Naive thymus-derived CD8-positive, alpha-beta T cell (primary cell): ENCODE results near the gene CARM1. TPM values are rescaled to one million over a fixed set of nuclear protein-coding genes. Genes with fewer than 3 reads are reported as not detected.
A peak's percentile ranks its signal among the peaks of the same experiment; 100 is the strongest.

ENCODE experiments used
- ATAC-seq, 2 donors: fragments of 150-1000 bp; cut with Tn5 transposase in 1 of 2; sonication (Bioruptor Pico), chemical (Tn5 transposase) in 1 of 2; 1 replicate in 1 of 2; 2 replicates in 1 of 2; pipeline ENCODE4 v1.10.0; 2021; ENCODE audit warnings: mild to moderate bottlenecking in 2 of 2, moderate library complexity in 2 of 2
- POLR2A ChIA-PET: fragments of 350-600 bp; sonication (Branson Sonifier 250); formaldehyde crosslinking; loops from one replicate; lab custom pipeline; 2021; ENCODE audit warnings: antibody characterized with exemption; lab: Charles Lee
- DNase-seq, 10 donors: peaks; one replicate each; pipeline versions ENCODE4 v3.0.0 to v3.0.0-alpha.2; 2020 to 2022
- H3K27ac Mint-ChIP-seq, 10 donors: one replicate each; pipeline ENCODE4 v1.8.0; 2020 to 2022; ENCODE audit warnings: mild to moderate bottlenecking in 10 of 10, mixed read lengths in 10 of 10, moderate library complexity in 4 of 10, inconsistent platforms in 1 of 10
- H3K27me3 Mint-ChIP-seq, 5 donors: one replicate each; pipeline ENCODE4 v1.8.0; 2021 to 2022; ENCODE audit warnings: mixed read lengths in 5 of 5
- H3K36me3 Mint-ChIP-seq, 3 donors: one replicate each; pipeline ENCODE4 v1.8.0; 2020 to 2022; ENCODE audit warnings: mixed read lengths in 3 of 3, mild to moderate bottlenecking in 2 of 3, inconsistent platforms in 1 of 3
- H3K4me1 Mint-ChIP-seq, 4 donors: one replicate each; pipeline ENCODE4 v1.8.0; 2021 to 2022; ENCODE audit warnings: mixed read lengths in 4 of 4
- H3K4me3 Mint-ChIP-seq, 10 donors: one replicate each; pipeline ENCODE4 v1.8.0; 2020 to 2022; ENCODE audit warnings: mild to moderate bottlenecking in 10 of 10, mixed read lengths in 10 of 10, moderate library complexity in 6 of 10, inconsistent platforms in 1 of 10
- H3K9me3 Mint-ChIP-seq, 9 donors: one replicate each; pipeline ENCODE4 v1.8.0; 2020 to 2022; ENCODE audit warnings: mixed read lengths in 9 of 9, mild to moderate bottlenecking in 3 of 9, inconsistent platforms in 1 of 9, moderate library complexity in 1 of 9
- polyA plus RNA-seq, 3 donors: library from polyadenylated mRNA; unstranded; fragments of 300-500 nt; fragmentation: Illumina TruSeq; gene quantifications; one replicate each; pipeline ENCODE4 v1.2.3, GENCODE V29; 2021
- total RNA-seq, 8 experiments: library from RNA in 2 of 8; stranded (reverse) in 2 of 8; gene quantifications; one replicate each; pipeline ENCODE4 v1.2.3 and lab custom pipeline; 2021 to 2026

The CARM1 gene
- total and polyA plus RNA-seq, 5 experiments from 2014 or later: 0.30 to 26.5 (median 0.59) TPM

- ATAC-seq: no peak
- H3K27me3 Mint-ChIP-seq: no peaks in the 10 kb centered on the region
- H3K36me3 Mint-ChIP-seq: peaks cover 0 to 37% (median 2%) of the 10 kb centered on the region in 3 donors
- no peaks in the 10 kb centered on the region for H3K9me3 Mint-ChIP-seq
- H3K27ac Mint-ChIP-seq: peak overlapping the region in 2 of 10 donors; percentile 34 to 65
- POLR2A ChIA-PET: no interaction called here
- DNase-seq: no peak
- no peak overlapping the region for H3K4me3 Mint-ChIP-seq
- H3K4me1 Mint-ChIP-seq: no peaks in the 10 kb centered on the region
Observed at GRCh38 chr19:10918359-10918758, 47.0 kb downstream of the CARM1 start.

- peaks cover 0 to 4% (median under 1%) of the 10 kb centered on the region in 4 donors for H3K4me1 Mint-ChIP-seq
- DNase-seq (no peak), ATAC-seq (no peak)
- POLR2A ChIA-PET: no interaction called here
- peak overlapping the region in 3 of 10 donors; percentile 33 to 66 (median 61) for H3K27ac Mint-ChIP-seq
- H3K4me3 Mint-ChIP-seq: no peak overlapping the region
- peaks cover 0 to 39% (median 2%) of the 10 kb centered on the region in 3 donors for H3K36me3 Mint-ChIP-seq
- H3K27me3 Mint-ChIP-seq: no peaks in the 10 kb centered on the region
- H3K9me3 Mint-ChIP-seq: no peaks in the 10 kb centered on the region
Observed at GRCh38 chr19:10919352-10920287, 48.3 kb downstream of the CARM1 start.

- no peak for DNase-seq
- Mint-ChIP-seq H3K4me1 (peaks cover 0 to 5% (median 1%) of the 10 kb centered on the region in 4 donors), H3K27me3 (no peaks in the 10 kb centered on the region), H3K9me3 (no peaks in the 10 kb centered on the region), H3K4me3 (no peak overlapping the region), H3K36me3 (peaks cover 0 to 44% (median 2%) of the 10 kb centered on the region in 3 donors), H3K27ac (peak overlapping the region in 2 of 10 donors; percentile 33 to 66)
- no peak for ATAC-seq
- POLR2A ChIA-PET: no interaction called here
Observed at GRCh38 chr19:10920288-10920655, 48.9 kb downstream of the CARM1 start.

GRCh38 chr19:10920781-10921180 lies 49.4 kb downstream of the CARM1 start:
- Mint-ChIP-seq H3K9me3 (no peaks in the 10 kb centered on the region), H3K4me3 (no peak overlapping the region), H3K36me3 (peaks cover 0 to 48% (median 2%) of the 10 kb centered on the region in 3 donors), H3K4me1 (peaks cover 0 to 5% (median 1%) of the 10 kb centered on the region in 4 donors), H3K27ac (no peak overlapping the region), H3K27me3 (no peaks in the 10 kb centered on the region)
- no peak for ATAC-seq
- POLR2A ChIA-PET: no interaction called here
- DNase-seq: no peak

- Mint-ChIP-seq H3K36me3 (peaks cover 0 to 50% (median 2%) of the 10 kb centered on the region in 3 donors), H3K27me3 (no peaks in the 10 kb centered on the region), H3K4me3 (no peak overlapping the region), H3K27ac (no peak overlapping the region), H3K9me3 (no peaks in the 10 kb centered on the region), H3K4me1 (peaks cover 0 to 5% (median 1%) of the 10 kb centered on the region in 4 donors)
- ATAC-seq: no peak
- DNase-seq: no peak
- POLR2A ChIA-PET: interaction anchor here (0.6 kb wide), 1 partner anchor 11 kb away, joined by 5 read pairs; no protein-coding TSS in a partner anchor
Observed at GRCh38 chr19:10921199-10921909, 50.0 kb downstream of the CARM1 start.

GRCh38 chr19:10921910-10922637 lies 50.7 kb downstream of the CARM1 start:
- H3K4me3 Mint-ChIP-seq: no peak overlapping the region

GRCh38 chr19:10922638-10923014 lies 51.3 kb downstream of the CARM1 start:
- no peak for ATAC-seq
- no peak for DNase-seq
- H3K27me3 Mint-ChIP-seq: no peaks in the 10 kb centered on the region
- peaks cover 0 to 48% (median 2%) of the 10 kb centered on the region in 3 donors for H3K36me3 Mint-ChIP-seq
- no peaks in the 10 kb centered on the region for H3K9me3 Mint-ChIP-seq
- no peak overlapping the region for H3K27ac Mint-ChIP-seq
- H3K4me3 Mint-ChIP-seq: no peak overlapping the region
- peaks cover 6 to 9% (median 7%) of the 10 kb centered on the region in 4 donors for H3K4me1 Mint-ChIP-seq
- POLR2A ChIA-PET: no interaction called here

More at GRCh38 chr19:10921910-10922637, 50.7 kb downstream of the CARM1 start:
- Mint-ChIP-seq H3K4me1 (peaks cover under 1 to 5% (median 2%) of the 10 kb centered on the region in 4 donors), H3K27ac (no peak overlapping the region), H3K27me3 (no peaks in the 10 kb centered on the region), H3K9me3 (no peaks in the 10 kb centered on the region), H3K36me3 (peaks cover 0 to 48% (median 2%) of the 10 kb centered on the region in 3 donors)
- POLR2A ChIA-PET: interaction anchor here (0.6 kb wide), 1 partner anchor 10 kb away, joined by 5 read pairs; no protein-coding TSS in a partner anchor
- no peak for DNase-seq
- ATAC-seq: no peak

DNA sequence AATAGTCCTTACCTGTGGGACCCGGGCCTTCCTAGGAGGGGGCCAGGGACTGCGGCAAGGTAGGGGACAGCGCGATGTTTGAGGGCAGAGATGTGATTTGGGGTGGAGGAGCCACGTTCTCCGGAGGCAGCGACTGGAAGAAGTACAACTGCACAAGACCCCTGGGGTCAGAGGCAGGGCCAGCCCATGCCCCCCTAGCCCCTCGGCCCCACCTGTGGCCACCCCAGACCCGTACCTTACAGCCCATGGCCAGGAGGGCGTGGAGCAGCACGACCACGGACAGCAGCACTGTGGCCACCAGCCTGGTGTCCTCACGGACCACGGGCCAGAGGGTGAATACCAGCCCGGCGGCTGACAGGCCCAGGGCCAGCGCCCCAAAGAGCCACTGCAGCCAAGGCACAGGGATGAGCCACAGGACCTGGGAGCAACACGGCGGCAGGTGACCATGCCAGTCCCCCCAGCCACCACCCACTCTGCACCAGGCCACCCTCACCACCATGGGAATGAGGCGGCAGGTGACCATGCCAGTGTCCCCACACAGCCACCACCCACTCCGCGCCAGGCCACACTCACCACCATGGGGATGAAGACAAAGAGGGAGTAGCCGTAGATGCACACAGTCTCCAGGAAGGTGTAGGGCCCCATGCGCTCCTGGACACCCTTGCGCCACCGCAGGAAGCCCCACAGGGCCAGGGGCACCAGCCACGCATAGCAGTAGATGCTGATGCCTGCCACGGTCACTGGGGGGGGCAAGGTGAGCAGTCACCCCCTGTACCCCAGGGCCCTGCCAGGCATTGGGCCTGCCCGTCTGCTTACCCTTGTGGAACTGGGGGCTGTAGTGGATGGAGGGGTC lies 52.1 kb downstream of the CARM1 start:
- no peak overlapping the region for H3K27ac Mint-ChIP-seq
- DNase-seq: no peak
- H3K4me3 Mint-ChIP-seq: peak overlapping the region in 1 of 10 donors; percentile 29
- peaks cover 11 to 14% (median 12%) of the 10 kb centered on the region in 4 donors for H3K4me1 Mint-ChIP-seq
- no peaks in the 10 kb centered on the region for H3K27me3 Mint-ChIP-seq
- no peaks in the 10 kb centered on the region for H3K9me3 Mint-ChIP-seq
- peaks cover 0 to 48% (median under 1%) of the 10 kb centered on the region in 3 donors for H3K36me3 Mint-ChIP-seq
- POLR2A ChIA-PET: no interaction called here
- ATAC-seq: no peak

GRCh38 chr19:10924597-10924996 lies 53.2 kb downstream of the CARM1 start:
- peak overlapping the region in 1 of 10 donors; percentile 54 for H3K4me3 Mint-ChIP-seq
- no peaks in the 10 kb centered on the region for H3K27me3 Mint-ChIP-seq
- no peaks in the 10 kb centered on the region for H3K9me3 Mint-ChIP-seq
- POLR2A ChIA-PET: no interaction called here
- peak overlapping the region in 2 of 10 donors; percentile 22 to 56 for H3K27ac Mint-ChIP-seq
- peaks cover 0 to 39% (median 0%) of the 10 kb centered on the region in 3 donors for H3K36me3 Mint-ChIP-seq
- H3K4me1 Mint-ChIP-seq: peaks cover 15 to 17% (median 16%) of the 10 kb centered on the region in 4 donors
- DNase-seq: no peak
- ATAC-seq: no peak

GRCh38 chr19:10927730-10928562 lies 56.6 kb downstream of the CARM1 start:
- H3K4me3 Mint-ChIP-seq: peak overlapping the region; percentile 89 to 97 (median 92)
- no peaks in the 10 kb centered on the region for H3K27me3 Mint-ChIP-seq
- peaks cover 0 to 38% (median 2%) of the 10 kb centered on the region in 3 donors for H3K36me3 Mint-ChIP-seq
- peak overlapping the region; percentile 83 to 95 (median 92) for H3K27ac Mint-ChIP-seq
- peak in 4 of 10 donors; percentile 10 to 22 (median 14) for DNase-seq
- no peaks in the 10 kb centered on the region for H3K9me3 Mint-ChIP-seq
- POLR2A ChIA-PET: interaction anchor here (0.8 kb wide), 1 partner anchor 61 kb away, joined by 3 read pairs; no protein-coding TSS in a partner anchor
- peak in 1 of 2 donors; percentile 7 for ATAC-seq
- peaks cover 16 to 38% (median 28%) of the 10 kb centered on the region in 4 donors for H3K4me1 Mint-ChIP-seq
